Gastroesophageal sphincter (tissue), 4 donors: ENCODE results near the gene ARHGAP23. TPM values are rescaled to one million over a fixed set of nuclear protein-coding genes. Genes with fewer than 3 reads are reported as not detected.

Experiments
- ATAC-seq: fragments of 150-250 bp; one replicate; pipeline ENCODE4 v1.9.1; 2016; ENCODE audit warnings: mild to moderate bottlenecking, moderate library complexity
- H3K27ac ChIP-seq, 4 donors: fragments of 200-600 bp; sonication (generic) in 3 of 4; 1 replicate in 3 of 4; 2 replicates in 1 of 4; pipeline ENCODE4 v1.5.1; 2016 to 2019
- H3K27me3 ChIP-seq: fragments of 200-600 bp; sonication (generic); one replicate; pipeline ENCODE4 v1.5.1; 2019
- H3K36me3 ChIP-seq, 2 donors: fragments of 200-600 bp; sonication (generic); one replicate each; pipeline ENCODE4 v1.5.1; 2019; ENCODE audit warnings: control low read depth in 1 of 2
- H3K4me1 ChIP-seq, 3 donors: fragments of 200-600 bp; sonication (generic); 1 replicate in 2 of 3; 2 replicates in 1 of 3; pipeline ENCODE4 v1.5.1; 2016 to 2019; ENCODE audit warnings: control low read depth in 2 of 3
- H3K4me3 ChIP-seq, 2 donors: fragments of 200-600 bp; sonication (generic); one replicate each; pipeline ENCODE4 v1.5.1; 2019; ENCODE audit warnings: mild to moderate bottlenecking in 1 of 2, moderate library complexity in 1 of 2
- H3K9me3 ChIP-seq, 3 donors: fragments of 200-600 bp; sonication (generic); one replicate each; pipeline ENCODE4 v1.5.1; 2017 to 2019; ENCODE audit warnings: control low read depth in 2 of 3
- CTCF ChIP-seq, 4 experiments: fragments of 200-600 bp in 2 of 4; fragments of 450-650 bp in 2 of 4; sonication (generic) in 1 of 4; IDR thresholded peaks; one replicate each; pipeline ENCODE4 v1.5.1; 2017 to 2019; ENCODE audit warnings: antibody characterized with exemption in 4 of 4, mild to moderate bottlenecking in 2 of 4, moderate library complexity in 2 of 4
- EP300 ChIP-seq: sonication (generic); formaldehyde crosslinking; IDR thresholded peaks from one replicate; pipeline ENCODE4 v1.6.1; 2017; ENCODE audit warnings: antibody characterized with exemption, mild to moderate bottlenecking
- POLR2A ChIP-seq, 2 donors: fragments of 450-650 bp; IDR thresholded peaks; one replicate each; pipeline ENCODE4 v1.6.1; 2017; ENCODE audit warnings: antibody characterized with exemption in 2 of 2, mild to moderate bottlenecking in 2 of 2, moderate library complexity in 1 of 2
- POLR2AphosphoS5 ChIP-seq: sonication (generic); formaldehyde crosslinking; IDR thresholded peaks from one replicate; pipeline ENCODE4 v1.6.1; 2017; ENCODE audit warnings: antibody characterized with exemption
- WGBS, 2 donors: methylation state at CpG; one replicate each; pipeline ENCODE4 v1.1.5; 2018; ENCODE audit warnings: low coverage in 1 of 2; 5-methylcytosine and 5-hydroxymethylcytosine counted together
- total RNA-seq, 4 donors: library from RNA; depleted of rRNA; stranded (reverse); fragments of >200 nt; gene quantifications; one replicate each; pipeline ENCODE4 v1.1.0, GENCODE V29; 2016

ARHGAP23 gene
- total RNA-seq, 4 donors from 2014 or later, result 45.3 to 132 (median 82.8) TPM

DNA sequence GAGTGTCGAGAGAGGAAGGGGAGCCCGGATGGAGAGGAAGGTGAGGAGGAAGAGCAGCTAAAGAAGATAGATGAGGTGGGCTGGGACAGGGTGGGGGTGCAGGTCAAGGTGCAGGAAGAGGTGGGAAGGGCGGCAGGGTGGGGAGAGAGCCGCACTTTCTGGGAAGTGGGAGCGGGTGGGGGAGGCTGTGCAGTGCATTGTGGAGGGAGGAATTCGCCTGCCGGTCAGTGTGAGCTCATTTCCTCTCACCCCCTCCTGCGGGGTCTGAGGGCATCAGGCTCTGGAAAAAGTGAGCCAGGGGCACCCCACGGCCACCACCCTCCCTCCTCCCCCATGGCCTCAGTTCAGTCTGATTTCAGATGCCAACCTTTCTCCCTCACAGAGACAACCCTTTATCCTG, 2.5 kb upstream of the ARHGAP23 start:
- H3K27me3 ChIP-seq, result no peaks in the 10 kb centered on the region
- WGBS, 2 donors, result 51 to 52% methylated on average over 8 of the region's 9 CpGs
- TF ChIP-seq POLR2AphosphoS5, result peak; percentile 42
- no peak for TF ChIP-seq EP300
- no peak for TF ChIP-seq POLR2A (IDR thresholded peaks at IDR 0.05)
- no peak for TF ChIP-seq CTCF (IDR thresholded peaks at IDR 0.05)
- H3K4me1 ChIP-seq, result peaks cover 9 to 94% (median 34%) of the 10 kb centered on the region in 3 donors
- H3K4me3 ChIP-seq, result no peak overlapping the region
- ATAC-seq, result peak; percentile 15
- no peaks in the 10 kb centered on the region for H3K9me3 ChIP-seq
- no peaks in the 10 kb centered on the region for H3K36me3 ChIP-seq
- peak overlapping the region; percentile 26 to 96 (median 82) for H3K27ac ChIP-seq

DNA sequence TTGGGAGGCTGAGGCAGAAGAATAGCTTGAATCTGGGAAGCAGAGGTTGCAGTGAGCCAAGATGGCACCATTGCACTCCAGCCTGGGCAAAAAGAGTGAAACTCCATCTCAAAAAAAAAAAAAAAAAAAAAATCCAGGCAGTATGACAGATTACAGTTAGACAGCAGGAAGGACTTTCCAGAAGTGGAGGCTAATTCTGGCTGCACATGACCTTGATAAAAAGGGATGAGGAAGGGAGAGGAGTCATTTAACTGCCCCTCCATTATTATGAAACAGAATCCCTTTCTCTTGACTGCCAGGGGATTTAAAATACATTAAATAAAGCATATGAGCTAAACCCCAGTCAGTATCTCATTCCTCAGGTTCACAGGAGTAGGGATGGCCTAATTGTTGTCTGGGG, 1.8 kb upstream of the ARHGAP23 start:
- H3K9me3 ChIP-seq, result no peaks in the 10 kb centered on the region
- no peaks in the 10 kb centered on the region for H3K27me3 ChIP-seq
- H3K4me3 ChIP-seq, result no peak overlapping the region
- peaks cover 4 to 94% (median 27%) of the 10 kb centered on the region in 3 donors for H3K4me1 ChIP-seq
- no peaks in the 10 kb centered on the region for H3K36me3 ChIP-seq
- TF ChIP-seq POLR2AphosphoS5, result no peak
- TF ChIP-seq EP300, result no peak
- no peak for TF ChIP-seq CTCF (IDR thresholded peaks at IDR 0.05)
- no peak for TF ChIP-seq POLR2A (IDR thresholded peaks at IDR 0.05)
- no peak for ATAC-seq
- peak overlapping the region; percentile 88 to 96 (median 95) for H3K27ac ChIP-seq

DNA sequence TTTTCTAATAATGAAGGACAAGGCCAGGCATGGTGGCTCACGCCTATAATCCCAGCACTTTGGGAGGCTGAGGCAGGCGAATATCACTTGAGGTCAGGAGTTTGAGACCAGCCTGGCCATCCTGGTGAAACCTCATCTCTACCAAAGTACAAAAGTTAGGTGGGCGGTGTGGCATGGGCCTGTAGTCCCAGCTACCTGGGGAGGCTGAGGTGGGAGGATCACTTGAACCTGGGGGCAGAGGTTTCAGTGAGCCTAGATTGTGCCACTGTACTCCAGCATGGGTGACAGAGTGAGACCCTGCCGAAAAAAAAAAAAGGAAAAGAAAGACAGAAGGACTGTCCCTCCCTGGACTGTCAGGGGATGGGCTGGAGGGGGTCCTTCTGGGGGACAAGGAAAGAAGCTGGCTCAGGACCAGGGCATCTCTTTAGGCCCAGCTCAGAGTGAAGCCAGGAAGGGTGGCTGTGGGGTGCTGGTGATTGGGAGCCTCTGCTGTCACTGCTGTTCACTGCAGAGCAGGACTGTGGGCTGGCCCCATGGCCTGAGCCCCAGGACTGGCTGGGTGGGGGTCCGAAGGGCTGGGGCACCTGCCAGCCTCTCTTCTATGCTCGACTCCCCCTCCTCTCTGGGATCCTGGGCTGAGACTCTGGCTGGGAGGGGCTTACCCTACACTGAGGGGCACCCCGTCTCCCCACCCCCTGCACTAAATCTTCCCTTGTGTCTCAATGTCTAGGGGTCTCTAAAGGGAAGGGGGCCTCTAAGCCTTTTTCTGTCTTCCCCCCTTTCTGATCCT, 909 bp upstream of the ARHGAP23 start:
- no peaks in the 10 kb centered on the region for H3K9me3 ChIP-seq
- H3K27me3 ChIP-seq, result no peaks in the 10 kb centered on the region
- H3K27ac ChIP-seq, result peak overlapping the region; percentile 88 to 96 (median 95)
- WGBS, 2 donors, result 31 to 81% methylated on average over 4 of the region's 7 CpGs
- ATAC-seq, result no peak
- H3K36me3 ChIP-seq, result no peaks in the 10 kb centered on the region
- H3K4me1 ChIP-seq, result peaks cover 0 to 92% (median 18%) of the 10 kb centered on the region in 3 donors
- peak overlapping the region; percentile 97 to 99 for H3K4me3 ChIP-seq
- no peak for TF ChIP-seq POLR2A (IDR thresholded peaks at IDR 0.05)
- TF ChIP-seq EP300, result no peak
- no peak for TF ChIP-seq CTCF (IDR thresholded peaks at IDR 0.05)
- no peak for TF ChIP-seq POLR2AphosphoS5

- TF ChIP-seq POLR2A (IDR thresholded peaks at IDR 0.05) (peak; percentile 7 to 32), POLR2AphosphoS5 (peak; percentile 79), CTCF (IDR thresholded peaks at IDR 0.05) (peak in 2 of 4 experiments; percentile 12 to 21), EP300 (no peak)
- peak; percentile 68 for ATAC-seq
- peaks cover 0 to under 1% of the 10 kb centered on the region in 2 donors for H3K36me3 ChIP-seq
- 0% methylated on average over 8 of the region's 56 CpGs; no CpG with 5 or more reads in 1 of the 2 donors for WGBS, 2 donors
- H3K27me3 ChIP-seq, result no peaks in the 10 kb centered on the region
- H3K27ac ChIP-seq, result peak overlapping the region; percentile 88 to 96 (median 95)
- H3K4me3 ChIP-seq, result peak overlapping the region; percentile 97 to 99
- peaks cover 0 to 90% (median 16%) of the 10 kb centered on the region in 3 donors for H3K4me1 ChIP-seq
- H3K9me3 ChIP-seq, result no peaks in the 10 kb centered on the region
Measured at GRCh38 chr17:38428643-38429371, 543 bp downstream of the ARHGAP23 start.
